GM21825 (cell line): Measurements from ENCODE around the gene OR2B2.

Experiments
- ATAC-seq: cut with Tn5 transposase; IDR thresholded peaks from one replicate; pipeline ENCODE4 v1.9.1; 2021; ENCODE audit warnings: mild to moderate bottlenecking, moderate library complexity; ENCODE audit not compliant: unreplicated experiment

The OR2B2 gene

GRCh38 chr6:27867945-27868300 is 44.3 kb downstream of the OR2B2 start:
- no peak for ATAC-seq

- peak; percentile 23 for ATAC-seq
Observed at GRCh38 chr6:27867051-27867944, 44.9 kb downstream of the OR2B2 start.

GRCh38 chr6:27866357-27867050 is 45.7 kb downstream of the OR2B2 start:
- no peak for ATAC-seq

DNA sequence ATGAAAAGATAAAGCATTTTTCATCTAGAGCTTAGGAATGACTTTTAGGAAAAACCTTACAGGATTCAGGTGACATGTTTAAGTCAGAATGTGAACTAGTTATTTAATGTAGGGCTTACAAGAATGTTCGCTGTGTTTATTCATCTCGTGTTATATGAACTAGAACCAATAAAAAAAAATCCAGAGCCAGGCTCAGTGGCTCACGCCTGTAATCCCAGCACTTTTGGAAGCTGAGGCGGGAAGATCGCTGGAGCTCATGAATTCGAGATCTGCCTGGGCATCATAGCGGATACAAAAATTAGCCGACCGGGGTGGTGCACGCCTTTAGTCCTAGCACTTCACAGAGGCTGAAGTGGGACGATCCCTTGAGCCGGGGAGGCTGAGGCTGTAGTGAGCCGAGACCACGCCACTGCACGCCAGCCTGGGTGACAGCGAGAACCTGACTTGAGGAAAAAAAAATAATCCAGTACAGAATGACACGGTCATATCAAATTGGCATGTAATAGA is 46.3 kb downstream of the OR2B2 start:
- no peak for ATAC-seq

DNA sequence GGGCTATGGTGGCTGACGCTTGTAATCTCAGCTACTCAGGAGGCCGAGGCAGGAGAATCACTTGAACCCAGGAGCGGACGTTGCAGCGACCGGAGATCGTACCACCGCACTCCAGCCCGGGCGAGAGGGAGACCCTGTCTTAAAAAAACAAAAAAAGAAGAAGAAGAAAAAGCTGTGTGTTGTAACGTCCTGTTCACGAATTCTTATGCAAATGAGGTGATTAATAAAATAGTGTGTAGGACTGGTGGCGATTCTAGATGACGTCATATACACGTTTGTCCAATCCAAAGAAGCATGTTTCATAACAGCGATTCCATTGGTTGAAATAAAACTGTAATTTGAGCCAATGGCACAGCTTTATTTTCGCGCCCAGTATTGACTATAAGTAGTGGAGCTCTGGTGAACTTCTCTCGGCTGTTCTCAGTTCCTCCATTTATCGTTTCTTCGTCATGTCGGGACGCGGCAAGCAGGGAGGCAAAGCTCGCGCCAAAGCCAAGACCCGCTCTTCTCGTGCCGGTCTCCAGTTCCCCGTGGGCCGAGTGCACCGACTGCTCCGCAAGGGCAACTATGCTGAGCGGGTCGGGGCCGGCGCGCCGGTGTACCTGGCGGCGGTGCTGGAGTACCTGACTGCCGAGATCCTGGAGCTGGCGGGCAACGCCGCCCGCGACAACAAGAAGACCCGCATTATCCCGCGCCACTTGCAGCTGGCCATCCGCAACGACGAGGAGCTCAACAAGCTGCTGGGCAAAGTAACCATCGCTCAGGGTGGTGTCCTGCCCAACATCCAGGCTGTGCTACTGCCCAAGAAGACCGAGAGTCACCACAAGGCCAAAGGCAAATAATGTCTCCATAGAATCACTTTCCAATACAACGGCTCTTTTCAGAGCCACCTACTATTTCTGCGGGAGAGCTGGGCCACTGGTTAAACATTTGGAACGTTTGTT is 47.0 kb downstream of the OR2B2 start:
- peak; percentile 44 for ATAC-seq

DNA sequence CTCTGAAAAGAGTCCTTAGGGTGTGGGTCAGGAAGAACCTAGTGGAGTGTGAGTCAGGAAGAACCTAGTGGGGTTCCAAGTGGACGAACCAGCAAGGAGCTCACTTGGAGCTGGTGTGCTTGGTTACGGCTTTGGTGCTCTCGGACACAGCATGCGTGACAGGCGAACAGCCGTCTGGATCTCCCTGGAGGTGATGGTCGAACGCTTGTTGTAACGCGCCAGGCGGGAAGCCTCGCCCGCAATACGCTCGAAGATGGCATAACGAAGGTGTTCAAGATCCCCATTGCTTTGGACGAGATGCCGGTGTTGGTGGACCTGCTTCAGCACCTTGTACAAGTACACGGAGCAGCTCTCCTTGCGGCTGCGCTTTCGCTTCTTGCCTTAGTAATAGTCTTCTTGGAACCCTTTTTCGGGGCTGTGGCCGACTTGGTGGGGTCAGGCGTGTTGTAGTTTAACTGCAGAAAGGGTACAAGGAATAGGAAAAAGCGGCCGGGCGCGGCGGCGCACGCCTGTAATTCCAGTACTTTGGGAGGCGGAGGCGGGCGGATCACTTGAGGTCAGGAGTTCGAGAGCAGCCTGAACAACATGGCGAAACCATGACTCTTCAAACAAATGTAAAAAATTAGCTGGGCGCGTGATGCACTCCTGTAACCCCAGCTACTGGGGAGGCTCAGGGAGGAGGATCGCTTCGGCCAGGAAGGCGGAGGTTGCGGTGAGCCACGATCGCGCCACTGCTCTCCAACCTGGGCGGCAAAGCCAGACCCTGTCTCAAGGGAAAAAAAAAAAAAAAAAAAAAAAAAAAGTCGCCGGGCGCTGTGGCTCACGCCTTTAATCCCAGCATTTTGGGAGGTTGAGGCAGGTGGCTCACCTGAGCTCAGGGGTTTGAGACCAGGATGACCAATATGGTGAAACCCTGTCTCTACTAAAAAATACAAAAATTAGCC is 48.0 kb downstream of the OR2B2 start:
- ATAC-seq, result no peak

DNA sequence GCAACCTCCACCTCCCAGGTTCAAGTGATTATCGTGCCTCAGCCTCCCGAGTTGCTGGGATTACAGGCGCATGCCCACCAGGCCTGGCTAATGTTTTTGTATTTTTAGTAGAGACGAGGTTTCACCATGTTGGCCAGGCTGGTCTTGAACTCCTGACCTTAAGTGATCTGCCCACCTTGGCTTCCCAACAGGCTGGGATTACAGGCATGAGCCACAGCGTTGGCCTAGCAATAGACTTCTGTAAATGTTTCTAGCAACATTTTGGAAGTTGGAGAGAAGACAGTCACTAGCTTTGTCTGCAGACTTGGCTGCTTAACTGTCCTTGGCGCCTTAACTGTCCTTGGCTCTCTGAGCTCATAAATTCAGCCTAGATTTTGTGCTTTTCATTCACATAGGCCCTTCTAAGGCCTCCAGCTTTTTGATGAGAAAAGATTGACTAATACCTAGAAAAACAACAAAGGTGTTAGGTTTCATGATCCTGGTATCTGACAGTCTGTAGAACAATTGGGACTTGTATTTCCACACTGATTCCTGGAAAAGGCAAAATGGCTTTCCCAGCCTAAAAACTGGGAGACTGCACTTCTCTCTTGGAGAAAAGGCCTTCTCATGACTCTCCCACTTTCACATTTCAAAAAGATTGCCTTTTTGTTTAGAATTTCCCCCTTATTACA is 49.7 kb downstream of the OR2B2 start:
- ATAC-seq, result no peak

GRCh38 chr6:27861861-27862260 is 50.3 kb downstream of the OR2B2 start:
- ATAC-seq, result no peak

- no peak for ATAC-seq
Observed at GRCh38 chr6:27861276-27861840, 50.8 kb downstream of the OR2B2 start.
